ENCODE data around the gene QTRT2.
A peak's percentile ranks its signal among the peaks of the same experiment; 100 is the strongest.

QTRT2 gene

DNA sequence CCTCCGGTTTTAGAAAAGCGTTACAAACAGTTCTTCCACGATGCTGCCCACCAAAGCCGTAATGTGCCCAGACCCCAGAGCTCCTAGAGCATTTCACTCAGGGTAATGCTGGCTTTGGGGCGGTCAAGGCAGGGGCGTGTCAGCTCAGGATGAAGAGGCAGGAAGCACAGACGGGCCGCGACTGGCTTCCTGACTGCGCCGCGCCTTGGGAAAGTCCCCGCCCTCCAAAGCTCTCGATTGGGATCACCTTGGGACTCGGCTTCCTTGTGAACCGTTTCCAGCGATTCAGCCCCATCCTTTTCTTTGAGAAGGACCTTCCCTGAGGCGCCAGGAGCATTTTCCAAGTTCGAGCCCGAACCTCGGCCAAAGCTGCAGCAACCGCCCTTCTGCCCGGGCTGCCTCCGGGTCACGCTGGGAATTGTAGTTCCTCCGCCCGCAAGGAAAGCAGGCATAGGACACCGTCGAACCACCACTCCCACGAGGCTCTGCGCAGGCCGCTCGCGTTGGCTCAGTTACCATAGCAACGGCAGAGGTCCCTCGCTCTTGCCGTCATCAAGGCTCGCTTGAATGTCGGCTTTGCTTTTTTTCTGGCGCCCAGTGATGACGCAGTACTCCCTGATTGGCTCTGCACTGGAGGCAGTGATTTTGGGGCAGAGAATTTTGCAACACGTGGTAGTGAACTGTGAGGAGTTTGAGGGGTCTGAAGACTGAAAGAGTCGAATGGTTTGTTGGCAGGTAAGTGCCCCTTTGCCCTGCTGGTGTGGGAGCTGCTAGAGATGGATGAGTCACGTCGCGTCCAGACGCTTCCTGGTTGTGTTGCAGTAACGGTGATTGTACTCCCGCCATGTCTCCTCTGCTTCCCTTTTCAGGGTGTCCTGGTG is at the start of gene QTRT2, which contains the start of gene CCDC191:
Gene QTRT2 (plus strand): TSS at position 608 of the 881 bp plus-strand sequence. CDS start 8,521 bp downstream, outside the sequence.
Gene CCDC191 (minus strand): TSS at position 397 of the 881 bp plus-strand sequence. CDS start 60 bp downstream, at position 337.
- DNase-seq (ENCODE audit: extremely low read depth, low read depth), result peak; percentile 98
- TF ChIP-seq, protein P1, sequence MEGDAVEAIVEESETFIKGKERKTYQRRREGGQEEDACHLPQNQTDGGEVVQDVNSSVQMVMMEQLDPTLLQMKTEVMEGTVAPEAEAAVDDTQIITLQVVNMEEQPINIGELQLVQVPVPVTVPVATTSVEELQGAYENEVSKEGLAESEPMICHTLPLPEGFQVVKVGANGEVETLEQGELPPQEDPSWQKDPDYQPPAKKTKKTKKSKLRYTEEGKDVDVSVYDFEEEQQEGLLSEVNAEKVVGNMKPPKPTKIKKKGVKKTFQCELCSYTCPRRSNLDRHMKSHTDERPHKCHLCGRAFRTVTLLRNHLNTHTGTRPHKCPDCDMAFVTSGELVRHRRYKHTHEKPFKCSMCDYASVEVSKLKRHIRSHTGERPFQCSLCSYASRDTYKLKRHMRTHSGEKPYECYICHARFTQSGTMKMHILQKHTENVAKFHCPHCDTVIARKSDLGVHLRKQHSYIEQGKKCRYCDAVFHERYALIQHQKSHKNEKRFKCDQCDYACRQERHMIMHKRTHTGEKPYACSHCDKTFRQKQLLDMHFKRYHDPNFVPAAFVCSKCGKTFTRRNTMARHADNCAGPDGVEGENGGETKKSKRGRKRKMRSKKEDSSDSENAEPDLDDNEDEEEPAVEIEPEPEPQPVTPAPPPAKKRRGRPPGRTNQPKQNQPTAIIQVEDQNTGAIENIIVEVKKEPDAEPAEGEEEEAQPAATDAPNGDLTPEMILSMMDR (IDR thresholded peaks at IDR 0.05; ENCODE audit: low read depth, low read length, missing control alignments), result no peak
- peak within 1 kb of the TSS; percentile 81 for H3K4me3 ChIP-seq (replicated peaks; ENCODE audit: low read depth, low read length)

DNA sequence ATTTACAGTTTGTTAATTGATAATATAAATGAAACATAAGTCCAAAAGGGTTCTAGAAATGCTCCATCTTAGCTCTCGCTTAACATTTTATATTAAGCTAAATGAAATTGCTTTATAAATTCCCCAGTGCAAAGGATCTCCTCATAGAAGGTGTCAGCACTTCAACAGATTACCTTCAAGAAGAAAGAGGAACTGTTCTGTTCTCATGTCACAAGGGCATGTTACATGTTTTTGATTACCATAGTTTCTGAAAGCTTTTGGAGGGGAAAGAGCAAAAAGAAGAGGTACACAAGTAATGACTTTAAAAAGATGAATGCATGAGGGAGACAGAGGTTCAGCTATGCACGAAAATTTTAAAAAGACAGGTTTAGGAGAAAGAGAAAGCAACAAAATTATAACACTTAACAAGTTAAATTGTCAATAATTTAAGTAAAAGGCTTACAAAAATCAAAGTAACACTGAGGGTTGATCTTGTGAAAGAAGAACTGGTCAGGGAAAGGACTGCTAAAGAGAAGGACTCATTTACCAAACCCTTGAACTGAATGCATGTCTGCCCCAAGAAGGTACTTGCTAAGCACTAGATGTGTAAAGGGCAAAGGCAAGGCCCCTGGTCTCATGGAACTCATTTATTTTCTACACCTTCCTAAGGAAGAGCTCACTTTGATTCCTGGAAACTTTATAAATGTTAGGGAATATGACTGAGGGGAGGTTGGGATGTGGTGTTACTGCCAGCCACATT is 45.3 kb upstream of the QTRT2 start:
- DNase-seq (ENCODE audit: extremely low read depth, low read depth), result no peak
- H3K4me3 ChIP-seq (replicated peaks; ENCODE audit: low read depth, low read length), result no peak overlapping the region

DNA sequence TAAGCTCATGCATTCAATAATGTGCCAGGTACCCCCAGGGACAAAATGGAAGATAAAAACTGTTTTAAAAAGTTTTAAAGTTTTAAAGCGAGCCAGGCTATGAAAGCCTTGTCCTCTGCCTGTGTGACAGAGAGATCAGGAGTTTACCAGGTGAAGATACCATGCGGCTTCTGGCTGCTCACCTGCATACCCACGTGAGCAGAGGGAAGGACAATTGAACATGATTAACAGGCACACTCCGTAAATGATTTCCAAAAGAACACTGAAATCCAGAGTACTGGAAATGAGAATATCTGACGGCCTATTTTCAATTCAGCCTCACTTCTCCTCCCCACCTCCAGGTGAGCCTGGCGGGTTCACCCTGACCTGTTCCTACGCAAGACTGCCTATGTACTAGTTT is 42.3 kb upstream of the QTRT2 start:
- no peak for DNase-seq (ENCODE audit: extremely low read depth, low read depth)
- TF ChIP-seq, protein P1 (IDR thresholded peaks at IDR 0.05; ENCODE audit: low read depth, low read length, missing control alignments), result no peak
- no peak overlapping the region for H3K4me3 ChIP-seq (replicated peaks; ENCODE audit: low read depth, low read length)

More for the DNA sequence above, 45.3 kb upstream of the QTRT2 start:
- TF ChIP-seq, protein P1 (IDR thresholded peaks at IDR 0.05; ENCODE audit: low read depth, low read length, missing control alignments), result no peak

DNA sequence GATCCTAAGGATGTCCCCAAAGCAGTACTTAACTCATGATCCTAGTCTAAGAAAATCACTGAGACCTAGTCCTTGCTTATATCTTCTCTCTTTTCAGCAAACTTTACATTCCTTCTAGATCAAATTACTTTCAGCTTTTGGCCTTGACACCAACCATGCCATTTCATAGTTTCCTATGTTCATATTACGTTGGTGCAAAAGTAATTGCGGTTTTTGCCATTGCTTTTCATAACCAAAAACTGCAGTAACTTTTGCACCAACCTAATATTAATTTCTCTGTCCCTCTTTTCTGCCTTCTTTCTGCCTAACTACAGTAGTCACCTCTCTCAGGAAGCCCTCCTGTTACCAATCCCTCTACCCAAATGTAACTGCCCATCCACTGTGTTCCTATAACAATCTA is 37.1 kb upstream of the QTRT2 start:
- DNase-seq (ENCODE audit: extremely low read depth, low read depth), result no peak
- TF ChIP-seq, protein P1 (IDR thresholded peaks at IDR 0.05; ENCODE audit: low read depth, low read length, missing control alignments), result no peak
- H3K4me3 ChIP-seq (replicated peaks; ENCODE audit: low read depth, low read length), result no peak overlapping the region

DNA sequence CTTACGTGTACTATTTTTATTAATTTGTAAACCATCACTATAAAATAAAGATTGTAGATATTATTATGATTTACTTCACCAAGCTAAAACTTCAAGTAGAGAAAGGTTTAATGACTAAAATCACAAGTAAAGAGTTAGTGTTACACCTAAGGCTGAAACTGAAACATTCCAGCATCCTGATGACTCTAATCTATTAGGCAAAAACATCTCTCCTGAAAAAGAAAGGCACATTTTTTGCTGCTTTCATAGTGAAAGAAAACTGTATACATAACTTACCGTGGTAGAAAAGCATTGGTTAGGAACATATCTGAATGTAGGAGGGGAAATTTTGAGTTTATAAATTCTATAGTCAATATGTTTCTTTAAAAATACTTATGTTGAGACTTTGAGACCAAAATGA is 35.6 kb upstream of the QTRT2 start:
- DNase-seq (ENCODE audit: extremely low read depth, low read depth), result no peak
- no peak overlapping the region for H3K4me3 ChIP-seq (replicated peaks; ENCODE audit: low read depth, low read length)
- TF ChIP-seq, protein P1 (IDR thresholded peaks at IDR 0.05; ENCODE audit: low read depth, low read length, missing control alignments), result no peak

DNA sequence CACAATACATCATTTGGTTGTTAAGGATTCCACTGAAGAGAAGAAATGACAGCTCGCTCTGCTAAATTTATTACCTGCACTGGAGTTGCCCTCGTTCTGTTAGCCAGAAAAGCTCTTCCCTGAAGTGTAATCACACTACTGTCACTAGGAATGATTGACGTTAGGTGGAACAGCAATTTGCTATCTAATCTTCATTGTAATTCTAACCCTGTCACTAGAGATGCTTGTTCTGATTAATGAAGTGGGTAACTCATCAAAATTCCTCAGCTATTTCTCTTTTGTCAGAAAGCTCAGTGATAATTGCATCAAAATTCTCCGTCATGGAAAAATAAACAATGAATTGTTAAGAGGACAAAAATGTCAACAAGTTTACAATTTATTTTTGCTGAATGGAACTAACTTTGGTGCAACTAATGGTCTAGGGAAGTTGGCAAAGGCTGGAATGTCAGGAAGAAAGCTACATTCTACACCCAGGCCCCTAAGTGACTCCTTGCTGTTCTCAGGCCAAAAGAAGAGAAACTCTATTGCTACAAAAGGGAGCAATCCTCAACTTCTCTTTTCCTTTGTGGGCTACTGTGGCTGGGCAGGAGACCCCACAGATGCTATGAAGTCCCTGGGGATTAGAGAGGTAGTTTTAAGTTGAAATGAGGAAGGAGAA is 34.3 kb upstream of the QTRT2 start:
- TF ChIP-seq, protein P1 (IDR thresholded peaks at IDR 0.05; ENCODE audit: low read depth, low read length, missing control alignments), result no peak
- H3K4me3 ChIP-seq (replicated peaks; ENCODE audit: low read depth, low read length), result no peak overlapping the region
- DNase-seq (ENCODE audit: extremely low read depth, low read depth), result no peak

Measured in HFF-Myc (cell line).